HCT116 (cell line): ENCODE results near the gene CYB561D1. TPM values are rescaled to one million over a fixed set of nuclear protein-coding genes. Genes with fewer than 3 reads are reported as not detected.
A peak's percentile ranks its signal among the peaks of the same experiment; 100 is the strongest.

Experiments
- ATAC-seq: fragments of 200-7000 bp; cut with Tn5 transposase; 2 replicates; pipeline ENCODE4 v1.9.1; 2020; ENCODE audit warnings: mild to moderate bottlenecking, moderate library complexity
- BruUV-seq: library from RNA; stranded (reverse); fragments of 400-500 nt; replicated peaks from 2 replicates; lab custom pipeline; 2021; lab: Mats Ljungman, UMichigan
- CTCF ChIA-PET: fragments of 300-600 bp; sonication (Branson Sonifier 250); formaldehyde crosslinking; loops from one replicate; lab custom pipeline; 2021; ENCODE audit warnings: antibody characterized with exemption; lab: Charles Lee
- POLR2A ChIA-PET: fragments of 300-600, 350-600 bp; sonication (Branson Sonifier 250); formaldehyde crosslinking; loops from one replicate; lab custom pipeline; 2021; ENCODE audit warnings: antibody characterized with exemption; lab: Charles Lee
- RAD21 ChIA-PET, 2 experiments: fragments of 300-600 bp; sonication (Branson Sonifier 250); formaldehyde crosslinking; loops; one replicate each; lab custom pipeline; 2023; ENCODE audit warnings: low total read pairs in 2 of 2; ENCODE audit not compliant: uncharacterized antibody in 2 of 2, unreplicated experiment in 2 of 2, low non-redundant PET in 1 of 2; lab: Charles Lee
- DNase-seq: peaks from one replicate; pipeline ENCODE4 v3.0.0-alpha.2; 2010; ENCODE audit warnings: low read depth, low spot score
- H2AFZ ChIP-seq: fragments of 200-600 bp; shearing (Covaris generic), sonication (generic); 2 replicates; pipeline ENCODE4 v1.6.1; 2017; ENCODE audit warnings: low read depth, mixed run types, mixed read lengths, antibody characterized with exemption, low read length; ENCODE audit not compliant: poor library complexity, severe bottlenecking
- H3K27ac ChIP-seq: 2 replicates; pipeline ENCODE4 v1.5.1; 2012; ENCODE audit warnings: low read depth, low read length
- H3K27me3 ChIP-seq: fragments of 200-600 bp; sonication (generic); 2 replicates; pipeline ENCODE4 v1.6.1; 2016; ENCODE audit warnings: mixed run types, low read length, mixed read lengths; ENCODE audit not compliant: insufficient read depth
- H3K36me3 ChIP-seq, 2 experiments: fragments of 200-500 bp in 1 of 2; fragments of 200-600 bp in 1 of 2; sonication (Bioruptor generic) in 1 of 2; sonication (generic) in 1 of 2; 2 replicates each; pipeline versions ENCODE4 v1.5.1 to v1.6.1; 2014 to 2016; ENCODE audit warnings: low read length in 2 of 2, inconsistent platforms in 1 of 2, mixed read lengths in 1 of 2, mixed run types in 1 of 2; ENCODE audit not compliant: insufficient read depth in 2 of 2, control insufficient read depth in 1 of 2
- H3K4me1 ChIP-seq, 2 experiments: fragments of 200-600 bp in 1 of 2; sonication (generic) in 1 of 2; 2 replicates each; pipeline versions ENCODE4 v1.5.1 to v1.6.1; 2012 to 2017; ENCODE audit warnings: low read length in 2 of 2, inconsistent platforms in 1 of 2, mild to moderate bottlenecking in 1 of 2, mixed read lengths in 1 of 2, mixed run types in 1 of 2, moderate library complexity in 1 of 2; ENCODE audit not compliant: insufficient read depth in 2 of 2, control insufficient read depth in 1 of 2
- H3K4me2 ChIP-seq: fragments of 200-600 bp; sonication (generic); 2 replicates; pipeline ENCODE4 v1.6.1; 2017; ENCODE audit warnings: mixed run types, low read length, mixed read lengths
- H3K4me3 ChIP-seq, 2 experiments: fragments of 200-600 bp in 1 of 2; sonication (generic) in 1 of 2; replicated peaks in 1 of 2; 2 replicates each; pipeline ENCODE4 v1.5.1; 2011 to 2016; ENCODE audit warnings: low read length in 2 of 2, control low read depth in 1 of 2, low read depth in 1 of 2, mild to moderate bottlenecking in 1 of 2, mixed read lengths in 1 of 2, mixed run types in 1 of 2
- H3K79me2 ChIP-seq: fragments of 200-600 bp; sonication (generic); 2 replicates; pipeline ENCODE4 v1.6.1; 2017; ENCODE audit warnings: mild to moderate bottlenecking, mixed run types, low read length, moderate library complexity, mixed read lengths; ENCODE audit not compliant: insufficient read depth
- H3K9ac ChIP-seq: fragments of 200-600 bp; sonication (generic); 2 replicates; pipeline ENCODE4 v1.6.1; 2016; ENCODE audit warnings: low read length, mixed read lengths
- H3K9me2 ChIP-seq: fragments of 200-600 bp; sonication (generic), shearing (Covaris generic); 2 replicates; pipeline ENCODE4 v1.6.1; 2017; ENCODE audit warnings: mixed run types, mild to moderate bottlenecking, moderate library complexity; ENCODE audit not compliant: insufficient read depth
- H3K9me3 ChIP-seq, 2 experiments: fragments of 200-500 bp in 1 of 2; fragments of 200-600 bp in 1 of 2; sonication (Bioruptor generic) in 1 of 2; sonication (generic) in 1 of 2; 2 replicates each; pipeline ENCODE4 v1.6.1; 2014 to 2017; ENCODE audit warnings: low read length in 2 of 2, mixed read lengths in 2 of 2, inconsistent platforms in 1 of 2, low read depth in 1 of 2, mild to moderate bottlenecking in 1 of 2, mixed run types in 1 of 2, moderate library complexity in 1 of 2; ENCODE audit not compliant: control insufficient read depth in 1 of 2, insufficient read depth in 1 of 2
- H4K20me1 ChIP-seq: fragments of 200-600 bp; sonication (generic), shearing (Covaris generic); 2 replicates; pipeline ENCODE4 v1.6.1; 2017; ENCODE audit warnings: mixed run types, mild to moderate bottlenecking, moderate library complexity; ENCODE audit not compliant: insufficient read depth
- EZH2 ChIP-seq: fragments of 200-600 bp; sonication (generic); IDR thresholded peaks from 2 replicates; pipeline ENCODE4 v1.6.1; 2017; ENCODE audit warnings: antibody characterized with exemption, mixed run types
- SIN3A ChIP-seq: IDR thresholded peaks from 2 replicates; pipeline ENCODE4 v1.6.1; 2012; ENCODE audit warnings: low read depth
- YY1 ChIP-seq: IDR thresholded peaks from 2 replicates; pipeline ENCODE4 v1.6.1; 2011; ENCODE audit warnings: low read length, low read depth, moderate library complexity, mild to moderate bottlenecking; ENCODE audit not compliant: insufficient replicate concordance; ENCODE audit errors: extremely low read depth
- ZFX ChIP-seq: fragments of 450-650 bp; IDR thresholded peaks from 2 replicates; pipeline ENCODE4 v1.6.1; 2017
- ZNF274 ChIP-seq: fragments of 200-500 bp; sonication (Bioruptor generic); IDR thresholded peaks from 2 replicates; pipeline ENCODE4 v1.6.1; 2014; ENCODE audit warnings: mild to moderate bottlenecking, low read depth, low read length, inconsistent platforms
- intact Hi-C: fragments of 100-400 bp; cut with micrococcal nuclease; formaldehyde crosslinking; loops from 2 replicates; pipeline ENCODE4 v1.10.0; 2022
- total RNA-seq: library from RNA; stranded (reverse); gene quantifications from one replicate; pipeline ENCODE4 v1.2.1, GENCODE V29; 2021; ENCODE audit not compliant: unreplicated experiment

The CYB561D1 gene
- total RNA-seq, 1 experiment from 2014 or later: 5.9 TPM

DNA sequence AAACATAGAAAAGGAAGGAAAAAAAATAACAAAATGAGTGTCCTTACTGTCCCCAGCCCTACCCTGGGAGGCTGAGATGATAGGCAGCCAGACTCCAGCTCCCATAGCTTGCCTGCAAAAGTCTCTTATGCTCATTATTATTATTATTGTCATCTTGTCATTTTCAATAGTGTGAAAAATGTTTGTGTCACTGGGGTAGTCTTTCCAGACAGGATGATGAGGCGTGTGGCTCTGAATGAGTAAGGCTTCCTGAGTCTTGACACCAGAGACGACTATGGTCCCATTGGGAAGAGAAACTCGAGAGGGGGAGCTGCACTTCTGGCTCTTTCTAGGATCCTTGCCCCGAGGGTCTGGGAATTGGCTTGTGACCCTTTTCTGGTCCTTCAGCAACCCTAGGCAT lies 1.1 kb upstream of the CYB561D1 start:
- ChIA-PET RAD21 (no interaction called here), CTCF (interaction anchor here (0.8 to 7.1 kb wide), 4 partner anchors 10 to 54 kb away, joined by 3 to 146 read pairs (median 8); no protein-coding TSS in a partner anchor), POLR2A (no interaction called here)
- Histone ChIP-seq H3K4me3 (no peak overlapping the region), H2AFZ (no peak overlapping the region), H4K20me1 (no peaks in the 10 kb centered on the region), H3K9me2 (no peaks in the 10 kb centered on the region), H3K27me3 (no peaks in the 10 kb centered on the region), H3K36me3 (peaks cover 4 to 5% of the 10 kb centered on the region in 2 experiments; a peak in 1 of 4 replicates), H3K9me3 (no peaks in the 10 kb centered on the region), H3K4me2 (no peak overlapping the region), H3K79me2 (no peaks in the 10 kb centered on the region; the same call in 1 of the 2 replicates)
- BruUV-seq: no TSS peak
- no peak for DNase-seq
- intact Hi-C loops: no loop called here
- ATAC-seq: no peak
- TF ChIP-seq ZFX (no peak), YY1 (no peak)
- TF ChIP-seq, all 23 proteins: peak for 0
- Histone ChIP-seq H3K4me1 (peaks cover 10 to 14% of the 10 kb centered on the region in 2 experiments; a peak in 2 of 4 replicates), H3K9ac (no peak overlapping the region), H3K27ac (no peak overlapping the region)

DNA sequence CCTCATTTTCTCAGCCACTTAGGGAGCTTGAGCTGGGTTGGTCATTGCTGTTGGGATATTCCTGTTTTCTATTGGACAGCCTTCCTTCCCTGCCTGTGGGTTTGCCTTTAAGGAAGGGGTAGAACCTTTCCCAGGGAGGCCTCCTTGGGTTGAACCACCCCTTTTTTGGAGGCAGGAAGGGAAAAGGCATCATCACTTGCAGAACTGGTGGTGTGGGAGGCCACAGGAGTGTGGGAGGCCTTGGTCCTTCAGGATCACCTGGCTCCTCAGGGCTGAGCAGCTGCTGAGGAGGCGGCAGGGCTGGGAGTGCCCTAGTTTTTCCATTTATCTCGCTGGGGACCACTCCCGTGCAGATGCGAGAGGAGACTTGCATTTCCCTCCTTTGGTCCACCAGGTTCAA lies 667 bp upstream of the CYB561D1 start:
- peaks cover 10 to 14% of the 10 kb centered on the region in 2 experiments; a peak in 2 of 4 replicates for H3K4me1 ChIP-seq
- H3K9ac ChIP-seq: peak overlapping the region; percentile 60; the same call in 1 of the 2 replicates

More for the DNA sequence above, 667 bp upstream of the CYB561D1 start:
- no peaks in the 10 kb centered on the region for H3K9me2 ChIP-seq
- no peak overlapping the region for H2AFZ ChIP-seq
- intact Hi-C loops: no loop called here
- DNase-seq (no peak), ATAC-seq (no peak)
- no peaks in the 10 kb centered on the region; the same call in 1 of the 2 replicates for H3K79me2 ChIP-seq
- peak overlapping the region; percentile 63 for H3K4me2 ChIP-seq
- peak overlapping the region in 1 of 2 experiments; percentile 90; a peak in 1 of 4 replicates for H3K4me3 ChIP-seq
- H3K9me3 ChIP-seq: no peaks in the 10 kb centered on the region
- POLR2A ChIA-PET: interaction anchor here (0.6 to 1.6 kb wide), 2 partner anchors 20 to 67 kb away, joined by 3 to 4 read pairs; partner anchors contain the start of gene PSMA5
- peaks cover 4 to 5% of the 10 kb centered on the region in 2 experiments; a peak in 1 of 4 replicates for H3K36me3 ChIP-seq
- CTCF ChIA-PET: interaction anchor here (1.4 to 7.1 kb wide), 5 partner anchors 9 to 53 kb away, joined by 3 to 146 read pairs (median 7); no protein-coding TSS in a partner anchor
- no peaks in the 10 kb centered on the region for H4K20me1 ChIP-seq
- RAD21 ChIA-PET: no interaction called here
- peak overlapping the region; percentile 61; the same call in 1 of the 2 replicates for H3K27ac ChIP-seq
- no peak for TF ChIP-seq ZFX
- TF ChIP-seq SIN3A: no peak
- TF ChIP-seq EZH2: no peak
- no peak for TF ChIP-seq ZNF274
- no TSS peak for BruUV-seq
- H3K27me3 ChIP-seq: no peaks in the 10 kb centered on the region
